ENCODE measurements around the gene GC.

GC gene

GRCh38 chr4:71732066-71732465 lies 51.8 kb downstream of the GC start:
- Histone ChIP-seq H3K9ac (ENCODE audit: insufficient read length, low read depth) (no peak overlapping the region), H3K27me3 (ENCODE audit: insufficient read depth, insufficient read length) (no peaks in the 10 kb centered on the region), H3K36me3 (ENCODE audit: insufficient read depth, insufficient read length, low read length) (no peaks in the 10 kb centered on the region), H3K9me3 (ENCODE audit: insufficient read depth, low read length) (no peaks in the 10 kb centered on the region), H3K4me1 (ENCODE audit: insufficient read depth, insufficient read length) (no peaks in the 10 kb centered on the region), H3K4me3 (ENCODE audit: insufficient read length, low read depth) (no peak overlapping the region)
- TF ChIP-seq SUZ12 (IDR thresholded peaks at IDR 0.05; ENCODE audit: extremely low read depth, insufficient read depth, insufficient read length) (no peak), ZNF274 (IDR thresholded peaks at IDR 0.05; ENCODE audit: low read depth, low read length) (no peak), YY1 (IDR thresholded peaks at IDR 0.05; ENCODE audit: insufficient read depth, insufficient read length) (no peak)
- DNase-seq (ENCODE audit: low read depth, low spot score), result no peak

- Histone ChIP-seq H3K9ac (ENCODE audit: insufficient read length, low read depth) (no peak overlapping the region), H3K9me3 (ENCODE audit: insufficient read depth, low read length) (no peaks in the 10 kb centered on the region), H3K27me3 (ENCODE audit: insufficient read depth, insufficient read length) (no peaks in the 10 kb centered on the region), H3K36me3 (ENCODE audit: insufficient read depth, insufficient read length, low read length) (no peaks in the 10 kb centered on the region), H3K4me1 (ENCODE audit: insufficient read depth, insufficient read length) (no peaks in the 10 kb centered on the region), H3K4me3 (ENCODE audit: insufficient read length, low read depth) (no peak overlapping the region)
- DNase-seq (ENCODE audit: low read depth, low spot score), result no peak
- TF ChIP-seq ZNF274 (IDR thresholded peaks at IDR 0.05; ENCODE audit: low read depth, low read length) (no peak), SUZ12 (IDR thresholded peaks at IDR 0.05; ENCODE audit: extremely low read depth, insufficient read depth, insufficient read length) (no peak), YY1 (IDR thresholded peaks at IDR 0.05; ENCODE audit: insufficient read depth, insufficient read length) (no peak)
Measured at GRCh38 chr4:71729856-71730255, 54.0 kb downstream of the GC start.

- no peak for DNase-seq (ENCODE audit: low read depth, low spot score)
- Histone ChIP-seq H3K36me3 (ENCODE audit: insufficient read depth, insufficient read length, low read length) (no peaks in the 10 kb centered on the region), H3K27me3 (ENCODE audit: insufficient read depth, insufficient read length) (no peaks in the 10 kb centered on the region), H3K9ac (ENCODE audit: insufficient read length, low read depth) (no peak overlapping the region), H3K9me3 (ENCODE audit: insufficient read depth, low read length) (no peaks in the 10 kb centered on the region), H3K4me1 (ENCODE audit: insufficient read depth, insufficient read length) (no peaks in the 10 kb centered on the region), H3K4me3 (ENCODE audit: insufficient read length, low read depth) (no peak overlapping the region)
- TF ChIP-seq ZNF274 (IDR thresholded peaks at IDR 0.05; ENCODE audit: low read depth, low read length), result no peak
- no peak for TF ChIP-seq YY1 (IDR thresholded peaks at IDR 0.05; ENCODE audit: insufficient read depth, insufficient read length)
- no peak for TF ChIP-seq SUZ12 (IDR thresholded peaks at IDR 0.05; ENCODE audit: extremely low read depth, insufficient read depth, insufficient read length)
Measured at GRCh38 chr4:71713611-71714203, 70.2 kb downstream of the GC start.

DNA sequence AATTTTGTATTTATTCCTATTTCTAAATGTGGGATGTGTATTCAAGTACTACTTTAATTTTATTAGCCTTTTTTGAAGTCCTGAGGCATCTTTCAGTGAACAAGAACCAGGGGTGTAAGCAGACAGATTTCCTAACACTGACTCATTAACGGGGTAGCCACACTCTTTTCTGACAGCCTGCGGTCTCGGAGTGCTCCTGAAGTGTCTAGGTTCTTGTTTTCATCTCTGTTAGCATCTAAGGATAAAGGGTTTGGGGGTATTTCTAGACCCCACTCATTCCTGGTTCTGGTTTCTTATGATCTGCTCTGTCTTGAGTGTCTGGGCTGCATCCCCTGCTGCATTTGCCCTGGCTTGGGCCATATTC lies 71.9 kb downstream of the GC start:
- H3K27me3 ChIP-seq (ENCODE audit: insufficient read depth, insufficient read length), result no peaks in the 10 kb centered on the region
- H3K4me3 ChIP-seq (ENCODE audit: insufficient read length, low read depth), result no peak overlapping the region
- H3K36me3 ChIP-seq (ENCODE audit: insufficient read depth, insufficient read length, low read length), result no peaks in the 10 kb centered on the region
- DNase-seq (ENCODE audit: low read depth, low spot score), result no peak
- H3K9ac ChIP-seq (ENCODE audit: insufficient read length, low read depth), result no peak overlapping the region
- no peak for TF ChIP-seq YY1 (IDR thresholded peaks at IDR 0.05; ENCODE audit: insufficient read depth, insufficient read length)
- TF ChIP-seq ZNF274 (IDR thresholded peaks at IDR 0.05; ENCODE audit: low read depth, low read length), result no peak
- no peak for TF ChIP-seq SUZ12 (IDR thresholded peaks at IDR 0.05; ENCODE audit: extremely low read depth, insufficient read depth, insufficient read length)
- 0 out of 2 replicates have a peak, but pooled peaks cover 6% of the 10 kb centered on the region for H3K9me3 ChIP-seq (ENCODE audit: insufficient read depth, low read length)
- H3K4me1 ChIP-seq (ENCODE audit: insufficient read depth, insufficient read length), result no peaks in the 10 kb centered on the region

- Histone ChIP-seq H3K36me3 (ENCODE audit: insufficient read depth, insufficient read length, low read length) (no peaks in the 10 kb centered on the region), H3K4me3 (ENCODE audit: insufficient read length, low read depth) (no peak overlapping the region), H3K9ac (ENCODE audit: insufficient read length, low read depth) (no peak overlapping the region), H3K4me1 (ENCODE audit: insufficient read depth, insufficient read length) (no peaks in the 10 kb centered on the region), H3K9me3 (ENCODE audit: insufficient read depth, low read length) (0 out of 2 replicates have a peak, but pooled peaks cover 6% of the 10 kb centered on the region), H3K27me3 (ENCODE audit: insufficient read depth, insufficient read length) (no peaks in the 10 kb centered on the region)
- no peak for DNase-seq (ENCODE audit: low read depth, low spot score)
- no peak for TF ChIP-seq ZNF274 (IDR thresholded peaks at IDR 0.05; ENCODE audit: low read depth, low read length)
- no peak for TF ChIP-seq YY1 (IDR thresholded peaks at IDR 0.05; ENCODE audit: insufficient read depth, insufficient read length)
- no peak for TF ChIP-seq SUZ12 (IDR thresholded peaks at IDR 0.05; ENCODE audit: extremely low read depth, insufficient read depth, insufficient read length)
Measured at GRCh38 chr4:71711044-71711984, 72.6 kb downstream of the GC start.

DNA sequence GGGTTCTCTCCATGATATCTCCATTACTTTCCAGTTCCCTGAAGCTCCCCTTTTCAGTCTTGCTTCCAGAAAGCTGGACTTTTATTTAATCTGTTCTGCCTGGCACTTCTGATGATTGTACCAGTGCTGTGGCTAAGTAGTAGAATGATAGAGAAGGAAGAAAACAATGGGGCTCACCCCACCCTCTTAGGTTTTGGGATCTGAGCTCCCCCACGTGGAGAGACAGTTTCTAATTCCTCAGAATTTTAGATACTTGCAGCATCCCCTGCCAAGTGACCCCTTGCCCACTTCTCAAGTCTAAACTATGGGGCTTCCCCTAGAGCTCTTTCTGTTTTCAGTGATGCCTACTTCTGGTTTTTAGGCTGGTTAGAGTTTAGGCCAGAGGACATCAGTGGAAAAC lies 73.9 kb downstream of the GC start:
- no peaks in the 10 kb centered on the region for H3K36me3 ChIP-seq (ENCODE audit: insufficient read depth, insufficient read length, low read length)
- H3K4me3 ChIP-seq (ENCODE audit: insufficient read length, low read depth), result no peak overlapping the region
- 0 out of 2 replicates have a peak, but pooled peaks cover 6% of the 10 kb centered on the region for H3K9me3 ChIP-seq (ENCODE audit: insufficient read depth, low read length)
- no peaks in the 10 kb centered on the region for H3K27me3 ChIP-seq (ENCODE audit: insufficient read depth, insufficient read length)
- no peak for DNase-seq (ENCODE audit: low read depth, low spot score)
- no peaks in the 10 kb centered on the region for H3K4me1 ChIP-seq (ENCODE audit: insufficient read depth, insufficient read length)
- H3K9ac ChIP-seq (ENCODE audit: insufficient read length, low read depth), result no peak overlapping the region
- TF ChIP-seq YY1 (IDR thresholded peaks at IDR 0.05; ENCODE audit: insufficient read depth, insufficient read length), result no peak
- no peak for TF ChIP-seq SUZ12 (IDR thresholded peaks at IDR 0.05; ENCODE audit: extremely low read depth, insufficient read depth, insufficient read length)
- TF ChIP-seq ZNF274 (IDR thresholded peaks at IDR 0.05; ENCODE audit: low read depth, low read length), result no peak

DNA sequence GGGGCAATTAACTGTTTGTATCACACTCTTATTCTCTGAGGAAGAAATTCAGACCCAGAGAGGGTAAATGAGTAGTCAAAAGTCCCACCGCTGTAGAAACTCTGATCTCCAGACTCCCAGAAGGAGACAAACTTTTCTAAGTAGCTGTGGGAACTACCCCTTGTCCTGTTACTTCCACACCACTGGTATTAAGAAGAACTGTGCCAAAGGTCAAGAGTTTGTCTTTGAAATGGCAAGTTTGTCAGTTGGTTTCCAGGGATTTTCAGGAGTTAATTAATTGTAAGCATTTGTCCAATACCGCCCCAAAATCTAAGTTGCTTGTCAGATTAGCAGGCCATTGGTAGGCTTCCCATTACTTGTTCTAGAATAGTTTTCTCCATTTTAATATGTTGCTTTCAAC lies 85.7 kb downstream of the GC start:
- H3K9me3 ChIP-seq (ENCODE audit: insufficient read depth, low read length), result no peaks in the 10 kb centered on the region
- no peak for TF ChIP-seq YY1 (IDR thresholded peaks at IDR 0.05; ENCODE audit: insufficient read depth, insufficient read length)
- DNase-seq (ENCODE audit: low read depth, low spot score), result no peak
- no peak overlapping the region for H3K9ac ChIP-seq (ENCODE audit: insufficient read length, low read depth)
- H3K4me1 ChIP-seq (ENCODE audit: insufficient read depth, insufficient read length), result no peaks in the 10 kb centered on the region
- no peaks in the 10 kb centered on the region for H3K36me3 ChIP-seq (ENCODE audit: insufficient read depth, insufficient read length, low read length)
- H3K27me3 ChIP-seq (ENCODE audit: insufficient read depth, insufficient read length), result no peaks in the 10 kb centered on the region
- H3K4me3 ChIP-seq (ENCODE audit: insufficient read length, low read depth), result no peak overlapping the region
